ENCODE measurements around the gene RGL4. TPM values are rescaled to one million over a fixed set of nuclear protein-coding genes. Genes with fewer than 3 reads are reported as not detected.

Gene RGL4
- total RNA-seq, 2 donors from 2014 or later: 0.91 TPM; not detected in 1

DNA sequence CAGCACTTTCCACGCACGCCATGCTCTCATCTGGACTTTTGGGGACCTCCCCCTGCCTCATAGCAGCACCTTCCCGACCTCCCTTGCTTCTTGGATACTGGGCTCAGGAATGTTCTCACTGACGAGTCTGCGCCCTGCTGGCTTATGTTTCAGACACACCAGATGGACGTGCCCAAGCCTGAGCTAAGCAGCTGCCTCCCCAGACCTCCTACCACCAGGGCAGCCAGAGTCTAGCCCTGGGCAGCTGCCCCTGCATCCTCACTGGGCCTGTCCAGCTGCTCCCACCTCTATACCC, 13.2 kb upstream of the RGL4 start:
- intact Hi-C loops (cut with DNase I): no loop called here
- Histone ChIP-seq H3K27me3 (replicated peaks; ENCODE audit: insufficient read depth) (no peaks in the 10 kb centered on the region), H3K4me1 (replicated peaks) (no peaks in the 10 kb centered on the region), H3K9me3 (no peaks in the 10 kb centered on the region), H3K36me3 (no peaks in the 10 kb centered on the region), H3K27ac (no peak overlapping the region), H3K4me3 (no peak overlapping the region)
- TF ChIP-seq, protein P1, sequence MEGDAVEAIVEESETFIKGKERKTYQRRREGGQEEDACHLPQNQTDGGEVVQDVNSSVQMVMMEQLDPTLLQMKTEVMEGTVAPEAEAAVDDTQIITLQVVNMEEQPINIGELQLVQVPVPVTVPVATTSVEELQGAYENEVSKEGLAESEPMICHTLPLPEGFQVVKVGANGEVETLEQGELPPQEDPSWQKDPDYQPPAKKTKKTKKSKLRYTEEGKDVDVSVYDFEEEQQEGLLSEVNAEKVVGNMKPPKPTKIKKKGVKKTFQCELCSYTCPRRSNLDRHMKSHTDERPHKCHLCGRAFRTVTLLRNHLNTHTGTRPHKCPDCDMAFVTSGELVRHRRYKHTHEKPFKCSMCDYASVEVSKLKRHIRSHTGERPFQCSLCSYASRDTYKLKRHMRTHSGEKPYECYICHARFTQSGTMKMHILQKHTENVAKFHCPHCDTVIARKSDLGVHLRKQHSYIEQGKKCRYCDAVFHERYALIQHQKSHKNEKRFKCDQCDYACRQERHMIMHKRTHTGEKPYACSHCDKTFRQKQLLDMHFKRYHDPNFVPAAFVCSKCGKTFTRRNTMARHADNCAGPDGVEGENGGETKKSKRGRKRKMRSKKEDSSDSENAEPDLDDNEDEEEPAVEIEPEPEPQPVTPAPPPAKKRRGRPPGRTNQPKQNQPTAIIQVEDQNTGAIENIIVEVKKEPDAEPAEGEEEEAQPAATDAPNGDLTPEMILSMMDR (IDR thresholded peaks at IDR 0.05): no peak
- no peak for TF ChIP-seq POLR2AphosphoS5 (IDR thresholded peaks at IDR 0.05)
- TF ChIP-seq POLR2A (IDR thresholded peaks at IDR 0.05): no peak
- DNase-seq (ENCODE audit: low spot score): no peak
- WGBS: 67% methylated on average over 5 of the region's 6 CpGs

DNA sequence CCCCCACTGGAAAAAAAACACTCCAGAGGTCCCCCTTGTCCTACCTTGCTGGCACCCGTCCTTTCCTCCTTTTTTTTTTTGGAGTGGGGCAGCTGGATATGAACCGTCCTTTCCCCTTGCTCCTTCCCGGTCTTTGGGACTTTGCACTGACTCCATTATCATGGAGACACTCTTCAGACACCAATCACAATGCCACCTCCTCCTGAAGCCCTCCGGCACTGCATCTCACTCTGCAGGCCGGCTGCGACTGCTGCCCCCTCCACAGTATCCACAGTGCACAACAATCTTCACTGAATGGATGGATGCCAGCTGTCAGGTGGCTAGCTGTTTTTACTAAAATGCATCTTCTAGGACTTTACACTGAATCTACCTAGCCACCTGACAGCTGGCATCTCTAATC, 12.7 kb upstream of the RGL4 start:
- H3K4me3 ChIP-seq: no peak overlapping the region
- TF ChIP-seq, protein P1 (IDR thresholded peaks at IDR 0.05): no peak
- no peak for TF ChIP-seq POLR2A (IDR thresholded peaks at IDR 0.05)
- TF ChIP-seq POLR2AphosphoS5 (IDR thresholded peaks at IDR 0.05): no peak
- no peak overlapping the region for H3K27ac ChIP-seq
- H3K4me1 ChIP-seq (replicated peaks): no peaks in the 10 kb centered on the region
- H3K9me3 ChIP-seq: no peaks in the 10 kb centered on the region
- no peak for DNase-seq (ENCODE audit: low spot score)
- H3K27me3 ChIP-seq (replicated peaks; ENCODE audit: insufficient read depth): no peaks in the 10 kb centered on the region
- no peaks in the 10 kb centered on the region for H3K36me3 ChIP-seq
- WGBS: 89% methylated on average over 6 of the region's 6 CpGs
- intact Hi-C loops (cut with DNase I): no loop called here

DNA sequence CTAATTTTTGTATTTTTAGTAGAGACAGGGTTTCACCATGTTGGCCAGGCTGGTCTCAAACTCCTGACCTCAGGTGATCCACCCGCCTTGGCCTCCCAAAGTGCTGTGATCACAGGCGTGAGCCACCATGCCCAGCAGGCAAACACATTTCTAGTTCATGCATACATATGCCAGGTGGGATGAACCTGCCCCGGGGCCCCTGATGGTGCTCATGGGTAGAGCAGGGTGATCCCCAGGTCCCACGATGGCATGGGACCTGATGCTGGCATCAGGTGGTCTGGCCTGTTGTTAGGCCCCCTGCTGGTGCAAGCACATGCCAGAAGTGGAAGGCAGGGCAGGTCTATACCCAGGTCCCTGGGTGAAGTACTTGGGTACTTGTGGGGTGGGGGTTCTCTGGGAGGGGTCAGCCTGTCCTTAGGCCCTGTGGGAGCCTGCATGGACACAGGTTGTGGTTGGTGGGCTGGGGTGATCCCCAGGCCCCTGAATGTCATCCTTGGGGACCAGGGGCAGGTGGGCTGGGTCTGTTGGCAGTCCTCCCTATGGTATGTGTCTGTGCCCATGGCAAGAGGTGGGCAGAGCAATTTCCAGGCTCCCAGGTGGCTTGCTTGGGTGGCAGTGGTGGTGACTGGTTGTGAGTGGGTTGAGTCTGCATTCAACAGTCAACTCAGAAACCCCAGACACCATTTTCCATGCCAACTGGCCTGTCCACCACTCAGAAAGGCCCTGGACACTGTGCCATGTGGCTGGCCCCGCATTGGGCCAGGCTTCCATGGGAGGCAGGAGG, 9.6 kb upstream of the RGL4 start:
- intact Hi-C loops (cut with DNase I): no loop called here
- H3K4me3 ChIP-seq: no peak overlapping the region
- no peaks in the 10 kb centered on the region for H3K36me3 ChIP-seq
- H3K4me1 ChIP-seq (replicated peaks): no peaks in the 10 kb centered on the region
- H3K9me3 ChIP-seq: no peaks in the 10 kb centered on the region
- no peak overlapping the region for H3K27ac ChIP-seq
- WGBS: 84% methylated on average over 5 of the region's 5 CpGs
- TF ChIP-seq, protein P1 (IDR thresholded peaks at IDR 0.05): no peak
- TF ChIP-seq POLR2A (IDR thresholded peaks at IDR 0.05): no peak
- no peak for TF ChIP-seq POLR2AphosphoS5 (IDR thresholded peaks at IDR 0.05)
- no peak for DNase-seq (ENCODE audit: low spot score)
- H3K27me3 ChIP-seq (replicated peaks; ENCODE audit: insufficient read depth): no peaks in the 10 kb centered on the region

DNA sequence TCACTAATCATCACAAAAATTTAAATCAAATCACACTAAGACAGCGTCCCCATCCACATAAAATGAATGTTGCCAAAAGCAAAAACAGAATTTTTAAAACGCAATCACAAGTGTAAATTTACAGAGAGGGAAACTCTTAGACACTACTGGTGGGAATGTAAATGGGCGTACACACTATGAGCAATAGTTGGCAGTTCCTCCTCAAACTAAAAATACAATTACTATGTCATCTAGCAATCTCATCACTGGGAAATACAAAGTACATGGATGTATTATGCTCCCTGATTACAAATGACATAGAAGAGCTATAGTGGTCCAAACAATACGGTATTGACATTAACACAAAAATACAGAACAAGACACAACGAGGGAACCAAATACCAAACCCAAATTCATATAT, 8.7 kb upstream of the RGL4 start:
- TF ChIP-seq, protein P1 (IDR thresholded peaks at IDR 0.05): no peak
- no peak for TF ChIP-seq POLR2AphosphoS5 (IDR thresholded peaks at IDR 0.05)
- 73% methylated on average over 5 of the region's 5 CpGs for WGBS
- intact Hi-C loops (cut with DNase I): no loop called here
- Histone ChIP-seq H3K9me3 (no peaks in the 10 kb centered on the region), H3K4me1 (replicated peaks) (no peaks in the 10 kb centered on the region), H3K36me3 (no peaks in the 10 kb centered on the region), H3K27ac (no peak overlapping the region), H3K27me3 (replicated peaks; ENCODE audit: insufficient read depth) (no peaks in the 10 kb centered on the region), H3K4me3 (no peak overlapping the region)
- DNase-seq (ENCODE audit: low spot score): no peak

DNA sequence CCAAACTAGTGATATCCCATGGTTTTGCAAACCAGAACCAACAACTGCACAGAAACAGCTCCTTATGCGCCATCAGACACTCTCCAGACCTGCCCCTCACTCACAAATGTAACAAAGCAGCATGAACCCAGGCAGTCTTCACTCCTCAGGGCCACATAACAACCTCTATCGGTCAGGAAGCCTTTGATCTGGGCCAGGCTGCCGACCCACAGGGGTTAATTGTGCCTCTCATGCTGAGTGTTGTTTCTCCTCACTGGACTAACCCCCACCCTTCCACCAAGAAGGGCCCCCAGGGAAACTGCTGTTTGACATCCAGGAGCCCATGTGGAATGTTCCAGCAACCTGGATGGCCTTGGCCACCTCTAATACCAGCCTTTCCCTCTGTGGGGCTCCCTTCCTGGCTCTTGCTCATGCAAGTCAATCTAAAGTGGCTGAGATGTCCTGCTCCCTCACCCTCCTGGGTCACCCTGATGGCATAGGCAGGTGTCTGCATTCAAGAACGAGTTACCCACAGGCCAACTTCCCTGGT, 7.9 kb upstream of the RGL4 start:
- intact Hi-C loops (cut with DNase I): no loop called here
- WGBS: 60% methylated on average over 4 of the region's 4 CpGs

More for the DNA sequence above, 7.9 kb upstream of the RGL4 start:
- Histone ChIP-seq H3K36me3 (no peaks in the 10 kb centered on the region), H3K4me1 (replicated peaks) (no peaks in the 10 kb centered on the region), H3K9me3 (no peaks in the 10 kb centered on the region), H3K4me3 (no peak overlapping the region), H3K27me3 (replicated peaks; ENCODE audit: insufficient read depth) (no peaks in the 10 kb centered on the region), H3K27ac (no peak overlapping the region)
- DNase-seq (ENCODE audit: low spot score): no peak
- TF ChIP-seq, protein P1 (IDR thresholded peaks at IDR 0.05): no peak
- TF ChIP-seq POLR2AphosphoS5 (IDR thresholded peaks at IDR 0.05): no peak
- no peak for TF ChIP-seq POLR2A (IDR thresholded peaks at IDR 0.05)
